ENCODE measurements around the gene KATNIP.
A peak's percentile ranks its signal among the peaks of the same experiment; 100 is the strongest.

Gene KATNIP

DNA sequence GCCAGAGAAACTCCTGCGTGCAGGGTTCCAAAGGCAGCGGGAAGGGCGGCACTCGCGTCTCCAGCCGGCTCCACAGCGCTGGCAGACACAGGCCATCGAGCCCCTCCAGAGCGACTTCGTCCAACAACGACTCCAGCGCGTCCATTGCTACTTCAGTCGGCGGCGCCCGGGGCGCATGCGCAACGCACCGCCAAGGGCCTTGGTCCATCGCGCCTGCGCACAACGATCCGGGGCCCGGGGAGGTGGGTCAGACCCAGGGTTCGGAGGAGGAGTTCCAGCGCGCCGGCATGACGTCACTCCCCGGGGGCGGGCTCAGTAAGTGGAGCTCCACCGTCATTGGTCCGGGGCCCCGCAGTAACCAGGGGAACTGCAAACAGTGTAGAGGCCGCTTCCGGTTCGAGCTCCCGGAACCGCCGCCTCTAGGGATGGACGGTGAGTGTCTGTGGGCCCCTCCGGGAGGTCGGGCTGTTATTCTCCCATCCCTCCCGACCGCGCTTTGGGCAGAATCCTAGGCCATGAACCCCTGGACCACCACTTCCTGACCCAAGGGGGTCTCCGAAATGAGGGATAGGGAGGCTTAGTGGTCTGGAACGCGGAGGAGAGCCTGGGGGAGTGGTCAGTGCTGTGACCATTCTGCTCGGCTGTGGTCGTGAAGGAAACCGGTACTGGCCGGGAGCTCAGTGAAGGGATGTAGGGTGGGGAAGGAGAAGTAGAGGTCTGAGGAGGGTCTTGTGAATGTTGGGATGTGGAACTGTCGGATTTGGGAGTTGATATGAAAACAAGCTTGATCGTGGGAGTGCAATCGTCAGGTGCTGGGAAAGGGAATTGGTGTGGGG is at the start of gene KATNIP, which contains the start of gene GTF3C1:
Gene KATNIP (plus strand): TSS at position 399 of the 836 bp plus-strand sequence. CDS start 27 bp downstream, at position 426.
Gene GTF3C1 (minus strand): TSS at position 168 of the 836 bp plus-strand sequence. CDS start 23 bp downstream, at position 145.
- DNase-seq (ENCODE audit: low spot score) = peak; percentile 100

DNA sequence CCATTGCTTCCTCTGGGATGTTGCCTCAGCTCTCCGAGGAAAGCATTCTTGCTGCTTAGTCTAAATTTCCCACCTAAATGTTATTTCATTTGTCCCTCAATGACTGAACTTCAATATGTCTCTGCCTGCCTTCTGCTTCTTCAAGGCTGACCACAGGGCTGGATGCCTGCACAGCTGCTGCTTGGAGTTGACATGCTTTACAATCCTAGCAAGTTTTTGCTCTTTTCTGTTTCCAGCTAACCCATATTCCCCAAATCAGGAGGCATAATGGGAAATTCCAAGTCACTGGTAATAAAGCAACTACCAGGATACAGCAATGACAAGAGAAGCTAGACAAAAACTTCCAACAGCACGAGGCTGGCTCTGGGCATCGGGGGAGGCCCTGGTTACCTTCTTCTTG is 49.1 kb upstream of the KATNIP start:
- DNase-seq (ENCODE audit: low spot score) = no peak

DNA sequence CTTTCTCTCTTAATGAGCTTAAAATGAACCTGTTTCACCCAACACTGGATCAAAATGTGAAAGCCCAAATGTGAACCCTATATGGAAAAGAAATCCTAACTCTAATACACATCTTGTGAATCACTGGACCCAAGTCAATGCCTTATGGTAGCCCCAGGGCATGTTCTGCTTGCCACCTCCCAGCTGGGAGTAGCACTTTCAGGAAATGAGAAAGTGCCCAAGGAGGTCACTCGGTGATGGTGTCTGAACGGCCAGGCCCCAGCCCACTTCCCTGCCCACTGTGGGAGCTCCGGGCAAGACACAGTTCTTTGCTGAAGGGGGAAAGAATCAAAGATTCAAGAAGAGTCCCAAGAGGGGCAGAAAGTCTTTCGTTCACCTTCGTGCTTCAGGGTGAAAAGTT is 46.3 kb upstream of the KATNIP start:
- DNase-seq (ENCODE audit: low spot score) = no peak

DNA sequence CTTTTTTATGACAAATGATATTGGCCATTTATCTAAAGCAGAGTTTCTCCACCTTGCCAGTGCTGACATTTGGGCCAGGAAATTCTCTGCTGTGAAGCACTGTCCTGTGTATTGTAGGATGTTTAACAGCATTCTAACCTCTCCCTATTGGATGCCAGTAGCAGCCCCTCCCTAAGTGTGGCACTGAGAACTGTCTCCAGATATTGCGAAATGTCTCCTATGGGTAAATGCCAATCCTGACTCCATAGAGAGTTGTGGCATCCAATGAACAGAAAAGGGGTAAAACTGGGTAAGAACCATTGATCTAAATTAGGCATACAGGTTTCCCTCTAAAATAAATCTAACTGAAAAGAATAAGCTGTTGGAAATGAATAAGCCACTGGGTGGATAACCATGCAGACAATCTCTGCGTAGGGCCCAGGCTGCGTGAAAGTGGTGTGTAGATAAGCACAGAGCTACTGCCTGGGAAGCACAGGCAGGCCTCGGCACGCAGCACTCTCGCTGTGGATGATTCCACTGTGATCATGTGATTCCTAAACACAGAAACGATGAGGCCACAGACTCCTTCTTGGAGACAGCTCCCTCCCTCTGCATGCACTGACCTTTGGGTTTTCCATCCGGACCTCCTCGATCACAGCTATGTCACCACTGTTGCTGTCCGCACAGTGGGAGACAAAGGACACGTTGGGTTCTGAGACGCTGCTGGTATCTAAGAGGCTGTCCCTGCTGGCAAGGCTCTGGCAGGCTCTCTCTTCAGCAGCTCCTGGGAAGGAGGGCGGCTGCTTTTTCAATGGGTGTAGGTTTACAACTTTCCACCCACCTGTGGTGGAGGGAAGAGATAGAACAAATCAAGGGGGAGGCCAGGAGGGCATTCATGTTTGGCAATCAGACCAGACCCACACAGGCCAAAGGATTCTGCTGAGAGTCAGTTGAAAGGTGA is 44.4 kb upstream of the KATNIP start:
- DNase-seq (ENCODE audit: low spot score) = no peak

DNA sequence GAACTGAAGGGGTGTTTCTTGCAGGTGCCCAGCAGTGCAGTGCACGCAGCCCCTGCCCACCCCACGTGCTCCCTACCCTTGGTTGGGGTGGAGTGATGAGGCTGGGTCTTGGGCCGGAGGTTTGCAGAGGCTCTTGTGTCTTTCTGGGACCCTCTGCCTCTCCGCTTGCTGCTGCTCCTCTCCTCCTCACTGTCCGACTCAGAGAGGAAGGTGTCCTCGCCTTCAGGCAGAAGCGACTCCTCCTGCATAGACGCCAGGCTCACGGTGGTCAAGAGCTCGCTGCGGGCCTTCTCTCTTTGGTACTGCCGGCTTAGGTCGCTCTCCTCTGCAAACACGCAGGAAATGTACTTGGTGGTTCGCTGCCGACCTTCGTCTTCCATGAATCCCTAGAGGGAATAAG is 43.2 kb upstream of the KATNIP start:
- DNase-seq (ENCODE audit: low spot score) = no peak

DNA sequence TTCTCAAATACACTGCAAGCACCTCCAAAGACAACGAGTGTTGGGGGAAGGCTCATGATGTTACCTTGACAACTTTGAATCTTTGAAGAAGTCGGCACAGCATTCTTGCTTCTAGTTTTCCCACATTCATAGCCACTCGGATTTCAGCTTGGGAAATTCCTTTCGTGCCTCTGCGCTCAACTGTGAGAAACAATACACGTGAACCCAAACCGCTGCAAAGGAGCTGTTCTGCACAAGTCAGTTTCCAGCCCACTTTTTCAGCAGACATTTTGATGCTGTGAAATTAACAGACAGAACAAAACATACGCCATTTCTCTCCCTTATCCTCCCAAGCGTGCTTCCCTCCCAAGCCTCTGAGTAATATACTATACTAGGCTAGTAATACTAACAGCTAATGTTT is 41.5 kb upstream of the KATNIP start:
- DNase-seq (ENCODE audit: low spot score) = no peak

DNA sequence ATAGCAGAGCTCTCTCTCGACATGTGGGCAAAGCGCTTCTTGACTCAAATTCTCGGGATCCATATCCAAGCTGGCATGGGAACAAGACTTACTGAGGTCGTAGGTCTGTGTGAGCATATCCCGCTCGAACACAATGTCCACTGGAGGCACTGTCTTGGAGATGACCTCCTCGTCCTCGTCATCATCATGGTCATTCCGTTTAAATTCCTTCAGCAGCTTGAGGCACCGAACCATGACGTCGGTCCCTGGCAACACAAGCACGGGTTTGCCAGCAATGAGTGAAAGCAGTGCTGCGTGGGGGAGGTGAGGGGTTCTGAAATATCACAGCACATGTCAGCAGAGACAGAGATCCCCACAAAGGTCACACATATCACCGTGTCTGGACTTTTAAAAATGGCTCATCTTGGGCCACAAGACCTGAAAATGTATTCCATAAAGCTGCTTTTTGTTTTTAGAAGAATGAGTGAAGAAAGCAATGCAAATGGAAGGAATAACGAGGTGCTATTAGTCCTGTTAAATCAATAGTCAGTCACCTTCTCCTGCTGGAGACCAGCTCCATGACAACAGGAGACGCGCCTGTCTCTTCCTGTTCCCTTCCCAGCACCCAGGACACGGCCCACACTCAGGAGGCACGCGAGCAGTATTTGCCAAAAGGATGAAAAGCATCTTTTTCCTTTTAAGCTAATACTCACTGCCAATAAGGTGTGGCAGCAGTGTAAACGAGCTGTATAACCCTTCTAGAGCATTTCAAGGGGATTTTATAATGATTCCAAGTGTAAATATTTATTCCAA is 38.1 kb upstream of the KATNIP start:
- no peak for DNase-seq (ENCODE audit: low spot score)

DNA sequence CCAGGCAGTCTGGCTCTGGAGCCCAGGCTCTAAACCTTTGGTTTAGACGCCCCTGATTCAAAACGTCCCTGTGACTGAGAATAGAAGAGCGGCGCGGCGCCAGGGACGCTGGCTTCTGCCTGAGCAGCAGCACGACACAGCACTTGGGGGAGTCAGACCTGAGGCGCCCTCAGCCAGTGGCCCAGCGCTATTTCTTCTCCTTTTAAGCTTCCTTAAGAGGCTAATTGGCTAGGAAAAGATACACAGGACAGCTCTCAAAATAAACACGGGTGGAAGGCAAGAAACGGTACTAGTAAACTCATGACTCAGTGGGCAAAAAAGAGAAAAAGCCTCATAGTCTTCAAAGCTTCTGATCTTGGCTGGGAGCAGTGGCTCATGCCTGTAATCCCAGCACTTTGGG is 35.1 kb upstream of the KATNIP start:
- DNase-seq (ENCODE audit: low spot score) = no peak

DNA sequence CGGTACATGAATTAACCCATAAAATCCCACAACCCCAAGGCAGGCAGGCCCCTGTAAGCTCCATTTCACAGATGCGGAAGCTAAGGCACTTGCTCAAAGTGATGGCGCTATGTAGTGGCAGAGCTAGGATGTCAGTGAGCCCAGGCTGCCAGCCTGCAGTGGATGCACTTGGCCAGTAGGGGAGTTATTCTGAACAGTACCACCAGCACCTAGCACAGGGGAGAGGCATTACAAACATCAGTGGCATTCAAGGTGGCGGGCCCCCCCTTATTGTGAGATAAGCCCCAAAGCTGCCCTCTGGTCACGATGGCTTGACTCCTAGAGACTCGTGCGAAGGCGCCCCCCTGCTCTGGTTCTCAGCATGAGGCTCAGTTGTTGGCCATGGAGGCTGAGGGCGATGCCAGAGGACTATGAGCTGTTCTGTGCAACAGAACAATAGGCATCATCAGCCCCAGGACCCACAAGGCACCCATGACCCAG is 34.0 kb upstream of the KATNIP start:
- no peak for DNase-seq (ENCODE audit: low spot score)

DNA sequence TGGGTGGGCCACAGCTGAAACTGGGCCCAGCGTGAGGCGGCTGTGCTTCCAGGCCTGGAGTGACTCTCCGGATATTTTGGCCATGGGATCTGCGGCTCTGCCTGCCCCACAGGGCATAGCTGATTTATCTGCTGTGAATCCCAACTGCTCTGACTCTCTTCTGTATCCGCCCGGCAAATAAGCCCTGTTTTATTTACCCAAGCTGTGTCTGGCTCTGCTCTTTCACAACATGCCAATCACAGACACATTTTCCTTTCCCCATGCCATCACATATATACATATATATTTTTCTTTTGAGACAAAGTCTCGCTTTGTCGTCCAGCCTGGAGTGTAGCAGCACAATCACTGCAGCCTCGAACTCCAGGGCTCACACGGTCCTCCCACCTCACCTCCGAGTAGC is 33.6 kb upstream of the KATNIP start:
- no peak for DNase-seq (ENCODE audit: low spot score)

DNA sequence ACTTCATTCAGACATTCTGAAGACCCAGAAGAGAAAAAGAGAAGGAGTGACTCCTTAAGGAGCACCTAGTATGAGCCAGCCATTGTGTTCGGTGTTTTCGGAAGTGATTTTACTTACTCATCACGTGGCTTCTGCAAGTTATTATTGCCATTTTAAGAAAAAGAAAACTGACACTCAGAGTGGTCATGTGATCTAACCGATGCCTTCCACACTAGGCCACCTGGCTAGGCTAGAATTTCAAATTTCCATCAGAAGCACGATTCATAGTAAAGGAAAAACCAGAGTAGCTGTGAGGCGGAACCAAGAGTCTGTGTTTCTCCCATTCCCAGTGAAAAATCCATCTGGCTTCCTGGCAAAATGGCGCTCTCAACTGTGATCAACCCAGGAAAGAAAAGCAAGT is 32.3 kb upstream of the KATNIP start:
- DNase-seq (ENCODE audit: low spot score) = no peak

DNA sequence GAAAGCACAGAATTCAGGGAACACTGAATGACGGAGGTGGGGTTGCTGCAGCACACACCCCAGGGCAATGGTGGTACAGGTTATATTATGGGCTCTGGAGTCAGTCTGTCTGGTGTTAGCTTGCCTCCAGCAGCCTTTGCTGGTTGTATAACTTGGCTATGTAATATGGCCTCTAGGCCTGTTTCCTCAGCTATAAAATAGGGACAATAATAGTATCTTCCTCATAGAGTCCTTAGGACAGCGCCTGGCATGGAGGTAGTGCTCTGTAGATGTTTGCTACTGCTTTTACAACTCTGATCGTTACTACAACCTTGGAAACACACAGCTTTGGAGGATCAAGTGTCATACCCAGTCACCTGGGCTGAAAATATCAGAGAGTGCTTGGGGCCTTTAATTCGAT is 31.7 kb upstream of the KATNIP start:
- no peak for DNase-seq (ENCODE audit: low spot score)

DNA sequence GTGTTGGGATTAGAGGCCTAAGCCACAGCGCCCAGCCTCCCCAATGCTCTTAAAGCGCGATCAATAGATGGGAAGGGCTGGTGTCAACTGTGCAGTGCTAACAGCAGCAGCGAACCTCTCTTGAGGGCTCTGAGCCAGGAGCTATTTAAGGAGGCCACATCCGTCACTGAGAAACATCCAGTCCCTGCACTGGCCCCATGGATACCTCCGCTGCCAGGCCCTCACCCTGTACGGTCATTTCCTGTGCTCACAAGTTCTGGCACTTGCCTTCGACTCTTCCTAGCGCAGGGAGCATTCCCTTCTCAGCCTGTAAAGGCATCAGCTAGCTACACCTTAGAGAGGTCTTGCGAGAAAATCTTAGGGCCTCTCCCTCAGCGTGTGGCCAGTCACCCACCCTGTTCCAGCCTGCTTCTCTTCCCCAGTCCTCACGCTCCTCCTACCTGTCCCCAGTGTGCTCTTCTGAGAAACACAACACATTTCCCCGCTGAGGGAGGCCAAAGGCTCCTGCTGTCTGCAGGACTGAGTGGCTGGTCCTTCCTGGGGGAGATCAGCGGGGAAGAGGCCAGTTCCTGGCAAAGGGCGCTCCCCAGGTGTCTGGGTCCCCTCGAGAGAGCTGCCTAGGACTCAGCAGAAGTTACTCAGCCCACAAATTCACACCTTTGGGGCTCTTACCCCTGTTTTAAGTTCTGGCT is 28.8 kb upstream of the KATNIP start:
- DNase-seq (ENCODE audit: low spot score) = no peak

DNA sequence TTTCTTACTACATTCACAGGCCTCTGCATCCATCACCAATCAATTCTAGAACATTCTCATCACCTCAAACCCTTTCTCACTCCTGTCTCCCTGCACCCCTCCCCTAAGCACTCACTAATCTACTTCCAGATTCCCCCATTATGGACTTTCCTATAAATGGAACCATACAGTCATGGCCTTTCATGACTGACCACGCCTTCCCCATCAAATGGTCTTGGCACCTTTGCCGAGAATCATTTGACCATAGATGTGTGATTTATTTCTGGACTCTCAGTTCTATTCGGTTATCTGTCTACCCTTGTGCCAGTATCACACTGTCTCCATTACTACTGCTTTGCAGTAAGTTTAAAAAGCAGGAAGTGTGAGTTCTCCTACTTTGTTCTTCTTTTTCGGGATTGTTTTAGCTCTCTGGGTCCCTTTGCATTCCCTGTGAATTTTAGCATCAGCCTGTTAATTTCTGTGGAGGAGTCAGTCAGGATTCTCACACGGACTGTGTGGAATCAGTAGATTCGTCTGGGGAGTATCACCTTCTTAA is 27.7 kb upstream of the KATNIP start:
- DNase-seq (ENCODE audit: low spot score) = no peak

DNA sequence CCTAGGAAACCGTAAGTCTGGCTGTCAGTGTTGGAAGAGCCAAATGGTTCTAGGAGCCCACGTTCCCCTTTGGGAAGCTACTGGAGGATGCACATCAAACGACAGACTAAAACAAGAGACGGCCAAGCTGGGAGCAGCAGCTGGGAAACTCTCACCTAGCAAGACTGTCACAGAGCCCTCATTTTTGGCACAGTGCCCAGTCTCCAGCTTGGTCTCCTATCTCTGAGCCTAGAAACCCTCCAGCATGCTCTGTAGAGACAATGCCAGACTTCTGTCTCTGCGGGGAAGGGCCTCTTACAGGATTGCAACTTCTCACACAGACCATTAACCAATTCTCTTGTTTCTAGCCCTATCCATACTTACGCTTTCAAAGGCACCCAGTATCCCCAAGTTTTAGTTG is 23.8 kb upstream of the KATNIP start:
- no peak for DNase-seq (ENCODE audit: low spot score)

DNA sequence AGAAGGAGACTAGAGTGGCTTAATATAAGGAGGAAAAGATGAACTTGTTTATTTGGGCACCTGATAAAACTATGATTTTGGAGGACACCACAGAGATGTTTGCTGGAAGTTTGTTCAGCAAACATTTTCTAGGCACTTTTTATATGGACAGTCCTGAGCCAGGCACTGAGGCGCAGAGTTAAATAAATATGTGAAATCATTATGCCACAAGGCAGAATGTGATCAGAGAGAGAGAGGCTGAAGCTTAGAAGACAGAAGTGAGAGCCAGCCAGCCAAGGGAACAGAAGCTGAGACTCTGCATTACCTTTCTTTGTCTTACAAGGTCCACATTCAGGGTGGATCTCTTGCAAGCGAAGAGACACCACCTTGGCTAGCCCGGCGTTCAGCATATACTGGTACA is 21.6 kb upstream of the KATNIP start:
- DNase-seq (ENCODE audit: low spot score) = no peak

DNA sequence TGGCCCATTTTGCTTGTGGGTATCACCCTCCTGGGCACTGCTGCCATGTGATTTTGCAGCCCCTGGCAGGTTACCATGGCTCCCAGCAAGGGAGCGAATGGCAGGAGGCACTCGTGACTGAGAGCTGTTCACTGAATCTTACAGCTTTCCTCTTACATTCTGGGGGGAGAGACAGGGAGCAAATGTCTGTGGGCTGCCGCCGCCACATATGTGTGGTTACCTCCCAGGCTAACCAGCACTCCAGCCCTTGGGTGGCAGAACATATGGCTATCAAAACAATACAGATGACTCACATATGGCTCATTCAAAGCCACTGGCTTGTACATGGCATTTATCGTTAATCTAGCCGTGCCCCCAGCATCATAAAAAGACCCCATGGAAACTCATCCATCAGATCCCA is 20.0 kb upstream of the KATNIP start:
- DNase-seq (ENCODE audit: low spot score) = no peak

DNA sequence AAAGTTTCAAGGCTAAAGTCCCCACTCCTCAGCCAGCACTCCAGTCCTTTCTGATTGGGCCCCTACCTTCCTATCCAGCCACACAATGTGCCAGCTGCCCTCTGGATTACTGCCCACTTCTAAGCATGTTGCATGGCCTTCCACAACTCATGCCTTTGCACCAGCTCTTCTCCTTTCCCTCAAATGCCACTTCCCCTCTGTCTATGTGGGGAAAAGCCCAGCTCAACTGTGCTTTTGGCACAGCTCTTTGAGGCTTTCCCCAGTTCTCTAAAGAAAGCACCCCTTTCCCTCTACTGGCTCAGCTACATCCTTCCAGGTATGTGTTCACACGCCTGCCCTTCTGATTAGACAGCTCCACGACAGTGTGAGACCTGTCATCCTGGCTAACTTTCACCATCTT is 18.8 kb upstream of the KATNIP start:
- no peak for DNase-seq (ENCODE audit: low spot score)

DNA sequence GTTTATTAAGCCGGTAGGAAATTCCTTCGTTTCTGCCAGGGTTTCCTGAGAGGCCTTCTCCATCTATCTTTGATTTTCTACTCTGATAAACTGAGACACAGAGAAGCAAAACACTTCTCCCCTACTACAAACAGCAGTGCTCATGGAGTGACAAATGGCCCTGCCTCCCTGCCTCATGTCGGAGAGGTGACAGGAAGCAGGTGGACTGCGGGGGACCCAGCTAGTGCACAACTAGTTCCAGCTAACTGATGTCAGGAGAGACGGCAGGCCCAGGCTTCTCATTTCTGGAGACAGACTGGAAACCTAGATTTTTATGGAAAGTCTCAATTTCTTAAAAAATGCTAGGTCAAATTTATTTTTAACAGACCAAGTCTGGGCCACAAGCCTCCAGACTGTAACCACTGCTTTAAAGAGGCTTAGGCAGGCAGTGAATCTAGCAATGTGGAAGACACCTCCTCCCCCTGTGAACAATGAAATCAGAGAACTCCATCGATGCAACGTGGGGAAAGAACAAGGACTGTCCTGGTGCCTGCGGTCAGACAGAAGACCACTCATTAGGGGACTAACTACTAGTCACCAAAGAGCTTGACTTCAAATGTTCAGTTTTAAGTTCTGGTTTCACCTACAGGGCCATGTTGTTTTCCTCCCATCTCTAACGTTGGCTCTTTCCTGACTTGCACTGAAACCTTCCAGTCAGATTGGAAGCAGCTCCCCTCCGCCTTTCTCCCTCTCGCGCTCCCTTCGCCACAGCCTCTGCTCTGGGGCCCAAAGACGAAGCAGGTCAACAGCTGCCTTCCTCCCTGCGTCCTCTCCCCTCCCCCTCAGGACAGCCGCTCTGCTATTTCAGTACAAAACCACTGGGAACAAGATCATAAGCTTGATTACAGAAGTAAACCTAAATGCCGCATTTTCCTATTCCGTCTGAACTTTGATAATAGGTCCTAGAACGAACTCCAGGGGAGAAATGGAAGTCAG is 17.8 kb upstream of the KATNIP start:
- DNase-seq (ENCODE audit: low spot score) = no peak

DNA sequence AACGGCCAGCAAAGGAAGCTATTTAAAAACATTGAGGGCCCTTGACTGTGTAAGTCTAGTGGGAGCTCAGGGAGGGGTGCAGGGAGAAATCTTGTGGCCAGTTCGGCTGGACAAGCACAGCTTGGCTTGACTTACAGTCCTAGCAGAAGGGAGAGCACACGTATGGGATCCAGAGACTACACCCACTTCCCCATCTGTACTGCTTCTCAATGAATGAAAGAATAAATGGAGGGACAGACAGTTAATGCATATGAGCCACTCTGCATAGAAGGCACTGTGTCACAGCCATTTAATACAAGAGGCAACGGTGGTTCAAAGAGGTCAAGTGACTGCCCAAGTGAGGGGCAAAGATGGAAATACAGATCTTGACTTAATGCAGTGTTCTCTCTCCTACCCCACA is 15.7 kb upstream of the KATNIP start:
- no peak for DNase-seq (ENCODE audit: low spot score)

All from CD4-positive, alpha-beta T cell treated with Interleukin-2 at 100 ng/mL for 4 hours (primary cell).